Right atrium auricular region (tissue), 2 donors: ENCODE data around the gene VSIG10. TPM values are rescaled to one million over a fixed set of nuclear protein-coding genes. Genes with fewer than 3 reads are reported as not detected.

Experiments used
- DNase-seq: peaks from one replicate; pipeline ENCODE4 v3.0.0-alpha.2; 2019; ENCODE audit warnings: low spot score
- H3K27ac ChIP-seq, 2 donors: fragments of 200-600 bp; sonication (generic); 1 replicate in 1 of 2; 2 replicates in 1 of 2; pipeline ENCODE4 v1.5.1; 2016 to 2019
- H3K27me3 ChIP-seq, 2 donors: fragments of 200-600 bp; sonication (generic); one replicate each; pipeline versions ENCODE4 v1.5.1 to v1.6.0; 2017 to 2019
- H3K36me3 ChIP-seq: fragments of 200-600 bp; sonication (generic); one replicate; pipeline ENCODE4 v1.5.1; 2016
- H3K4me1 ChIP-seq, 2 donors: fragments of 200-600 bp; sonication (generic); one replicate each; pipeline versions ENCODE4 v1.5.1 to v1.6.0; 2017 to 2019
- H3K4me3 ChIP-seq, 2 donors: fragments of 200-600 bp; sonication (generic); 1 replicate in 1 of 2; 2 replicates in 1 of 2; pipeline ENCODE4 v1.5.1; 2017 to 2019; ENCODE audit warnings: mild to moderate bottlenecking in 1 of 2, moderate library complexity in 1 of 2
- H3K9me3 ChIP-seq, 2 donors: fragments of 200-600 bp; sonication (generic); one replicate each; pipeline ENCODE4 v1.5.1; 2019
- total RNA-seq, 2 donors: library from RNA; depleted of rRNA; stranded (reverse); fragments of >200 nt; gene quantifications; one replicate each; pipeline ENCODE4 v1.1.0, GENCODE V29; 2016
- TF ChIP-seq, protein P1 (sequence below), 2 donors: fragments of 200-600 bp; sonication (generic); IDR thresholded peaks; one replicate each; pipeline ENCODE4 v1.5.1; 2019; ENCODE audit warnings: antibody characterized with exemption in 2 of 2

Gene VSIG10
- total RNA-seq, 2 donors from 2014 or later = 11.0 to 12.4 TPM

DNA sequence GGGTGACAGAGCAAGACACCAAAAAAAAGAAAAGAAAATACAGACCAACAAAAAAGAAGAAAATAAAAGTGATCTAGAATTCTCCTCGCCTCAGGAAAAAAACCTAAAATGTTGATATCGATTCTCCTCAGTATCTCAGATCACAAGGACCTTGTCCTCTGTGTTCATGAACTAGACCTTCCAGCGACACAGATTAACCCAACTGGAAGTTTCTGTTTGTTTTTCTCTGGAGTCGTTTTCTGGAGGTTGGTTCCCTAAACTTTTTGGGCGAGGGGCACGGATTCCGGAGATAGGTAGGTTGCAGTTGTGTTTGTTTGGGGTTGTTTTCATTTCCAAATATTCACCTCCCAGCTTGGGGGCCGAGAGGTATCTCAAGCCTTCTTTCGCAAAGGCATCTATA lies 87.9 kb downstream of the VSIG10 start:
- TF ChIP-seq, protein P1, sequence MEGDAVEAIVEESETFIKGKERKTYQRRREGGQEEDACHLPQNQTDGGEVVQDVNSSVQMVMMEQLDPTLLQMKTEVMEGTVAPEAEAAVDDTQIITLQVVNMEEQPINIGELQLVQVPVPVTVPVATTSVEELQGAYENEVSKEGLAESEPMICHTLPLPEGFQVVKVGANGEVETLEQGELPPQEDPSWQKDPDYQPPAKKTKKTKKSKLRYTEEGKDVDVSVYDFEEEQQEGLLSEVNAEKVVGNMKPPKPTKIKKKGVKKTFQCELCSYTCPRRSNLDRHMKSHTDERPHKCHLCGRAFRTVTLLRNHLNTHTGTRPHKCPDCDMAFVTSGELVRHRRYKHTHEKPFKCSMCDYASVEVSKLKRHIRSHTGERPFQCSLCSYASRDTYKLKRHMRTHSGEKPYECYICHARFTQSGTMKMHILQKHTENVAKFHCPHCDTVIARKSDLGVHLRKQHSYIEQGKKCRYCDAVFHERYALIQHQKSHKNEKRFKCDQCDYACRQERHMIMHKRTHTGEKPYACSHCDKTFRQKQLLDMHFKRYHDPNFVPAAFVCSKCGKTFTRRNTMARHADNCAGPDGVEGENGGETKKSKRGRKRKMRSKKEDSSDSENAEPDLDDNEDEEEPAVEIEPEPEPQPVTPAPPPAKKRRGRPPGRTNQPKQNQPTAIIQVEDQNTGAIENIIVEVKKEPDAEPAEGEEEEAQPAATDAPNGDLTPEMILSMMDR (IDR thresholded peaks at IDR 0.05) = no peak
- H3K27me3 ChIP-seq = no peaks in the 10 kb centered on the region
- peaks cover 0 to 16% of the 10 kb centered on the region in 2 donors for H3K4me1 ChIP-seq
- no peak for DNase-seq
- H3K36me3 ChIP-seq = peaks cover 13% of the 10 kb centered on the region
- H3K4me3 ChIP-seq = peak overlapping the region; percentile 77 to 96
- no peaks in the 10 kb centered on the region for H3K9me3 ChIP-seq
- H3K27ac ChIP-seq = no peak overlapping the region

DNA sequence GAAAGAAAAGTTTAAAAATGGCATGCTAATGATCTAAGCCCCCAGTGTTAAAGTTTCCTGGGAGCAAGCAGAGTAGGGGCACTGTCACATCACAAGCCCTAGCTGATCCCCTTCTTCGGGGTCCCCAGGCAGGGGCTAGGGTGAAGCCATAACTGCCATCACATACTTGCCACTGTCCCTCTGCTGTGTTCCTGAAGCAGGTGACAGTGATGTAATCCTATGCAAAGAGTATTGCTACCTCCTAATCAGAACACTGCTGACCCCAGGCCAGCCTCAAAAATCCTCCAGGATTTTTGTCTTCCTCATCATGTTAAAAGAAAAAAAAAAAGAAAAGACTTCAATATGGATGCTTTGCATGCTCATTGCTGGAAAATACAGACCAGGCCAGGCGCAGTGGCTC lies 88.5 kb downstream of the VSIG10 start:
- no peak for DNase-seq
- Histone ChIP-seq H3K36me3 (peaks cover 13% of the 10 kb centered on the region), H3K4me1 (peaks cover 0 to 16% of the 10 kb centered on the region in 2 donors), H3K27ac (no peak overlapping the region), H3K27me3 (no peaks in the 10 kb centered on the region), H3K4me3 (no peak overlapping the region), H3K9me3 (no peaks in the 10 kb centered on the region)
- TF ChIP-seq, protein P1 (IDR thresholded peaks at IDR 0.05) = no peak

Other genes starting within 250 kb of the VSIG10 start
- gene KSR2, start 135.0 kb downstream of the VSIG10 start, total RNA-seq = under 1 TPM; 0.07 to 0.08 TPM
- gene RFC5, start 87.3 kb downstream of the VSIG10 start, total RNA-seq = 1 to 10 TPM; 4.0 to 5.8 TPM
- gene WSB2, start 42.8 kb downstream of the VSIG10 start, total RNA-seq = 10 to 100 TPM; 72.3 to 86.3 TPM
- 100 to 1,000 TPM; 428 to 539 TPM for gene PEBP1, start 32.1 kb upstream of the VSIG10 start, total RNA-seq